Neutrophil (primary cell): Measurements from ENCODE around the gene UNC79.

Experiments used
- H3K27ac ChIP-seq: fragments of 200-600 bp; sonication (generic); 2 replicates; pipeline ENCODE4 v1.5.1; 2016; ENCODE audit warnings: mild to moderate bottlenecking, moderate library complexity
- H3K27me3 ChIP-seq: fragments of 200-600 bp; sonication (generic); 2 replicates; pipeline ENCODE4 v1.6.0; 2016; ENCODE audit warnings: mild to moderate bottlenecking
- H3K36me3 ChIP-seq: fragments of 200-600 bp; sonication (generic); 2 replicates; pipeline ENCODE4 v1.5.1; 2017
- H3K4me1 ChIP-seq, 2 experiments: fragments of 200-600 bp in 1 of 2; sonication (generic) in 1 of 2; 1 replicate in 1 of 2; 2 replicates in 1 of 2; pipeline versions ENCODE4 v1.5.1 to v1.6.1; 2013 to 2016; ENCODE audit warnings: low read depth in 1 of 2, low read length in 1 of 2, mild to moderate bottlenecking in 1 of 2, moderate library complexity in 1 of 2; ENCODE audit not compliant: control insufficient read depth in 1 of 2, insufficient read depth in 1 of 2
- H3K4me3 ChIP-seq, 2 experiments: fragments of 200-600 bp in 1 of 2; sonication (generic) in 1 of 2; 1 replicate in 1 of 2; 2 replicates in 1 of 2; pipeline ENCODE4 v1.5.1; 2013 to 2016; ENCODE audit warnings: low read depth in 1 of 2, low read length in 1 of 2, mild to moderate bottlenecking in 1 of 2, moderate library complexity in 1 of 2
- H3K9me3 ChIP-seq: fragments of 200-600 bp; sonication (generic); 2 replicates; pipeline ENCODE4 v1.5.1; 2016
- TF ChIP-seq, protein P1 (sequence below): fragments of 200-600 bp; sonication (generic); IDR thresholded peaks from 2 replicates; pipeline ENCODE4 v1.5.1; 2016; ENCODE audit warnings: antibody characterized with exemption

UNC79 gene

DNA sequence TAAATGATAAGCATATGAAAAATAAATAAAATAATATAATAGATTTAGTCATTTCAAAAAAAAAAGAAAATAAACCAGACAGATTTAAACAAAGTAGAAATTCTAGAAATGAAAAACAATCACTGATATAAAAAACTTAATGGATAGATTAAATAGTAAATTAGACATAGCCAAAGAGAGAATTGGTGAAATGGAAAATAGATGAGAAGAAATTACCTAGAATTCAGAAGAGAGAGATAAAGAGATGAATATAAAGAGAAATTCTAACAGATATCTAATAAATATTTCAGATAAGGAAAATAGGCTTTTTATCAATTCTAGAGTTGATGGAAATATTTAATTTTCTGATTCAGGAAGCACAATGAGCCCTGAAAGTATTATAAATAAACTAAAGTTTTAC is 234.4 kb downstream of the UNC79 start:
- H3K4me3 ChIP-seq, result no peak overlapping the region
- no peaks in the 10 kb centered on the region for H3K27me3 ChIP-seq
- H3K9me3 ChIP-seq, result peaks cover 5% of the 10 kb centered on the region
- H3K4me1 ChIP-seq, result no peaks in the 10 kb centered on the region
- no peaks in the 10 kb centered on the region for H3K36me3 ChIP-seq
- TF ChIP-seq, protein P1, sequence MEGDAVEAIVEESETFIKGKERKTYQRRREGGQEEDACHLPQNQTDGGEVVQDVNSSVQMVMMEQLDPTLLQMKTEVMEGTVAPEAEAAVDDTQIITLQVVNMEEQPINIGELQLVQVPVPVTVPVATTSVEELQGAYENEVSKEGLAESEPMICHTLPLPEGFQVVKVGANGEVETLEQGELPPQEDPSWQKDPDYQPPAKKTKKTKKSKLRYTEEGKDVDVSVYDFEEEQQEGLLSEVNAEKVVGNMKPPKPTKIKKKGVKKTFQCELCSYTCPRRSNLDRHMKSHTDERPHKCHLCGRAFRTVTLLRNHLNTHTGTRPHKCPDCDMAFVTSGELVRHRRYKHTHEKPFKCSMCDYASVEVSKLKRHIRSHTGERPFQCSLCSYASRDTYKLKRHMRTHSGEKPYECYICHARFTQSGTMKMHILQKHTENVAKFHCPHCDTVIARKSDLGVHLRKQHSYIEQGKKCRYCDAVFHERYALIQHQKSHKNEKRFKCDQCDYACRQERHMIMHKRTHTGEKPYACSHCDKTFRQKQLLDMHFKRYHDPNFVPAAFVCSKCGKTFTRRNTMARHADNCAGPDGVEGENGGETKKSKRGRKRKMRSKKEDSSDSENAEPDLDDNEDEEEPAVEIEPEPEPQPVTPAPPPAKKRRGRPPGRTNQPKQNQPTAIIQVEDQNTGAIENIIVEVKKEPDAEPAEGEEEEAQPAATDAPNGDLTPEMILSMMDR, result no peak
- H3K27ac ChIP-seq, result no peak overlapping the region

DNA sequence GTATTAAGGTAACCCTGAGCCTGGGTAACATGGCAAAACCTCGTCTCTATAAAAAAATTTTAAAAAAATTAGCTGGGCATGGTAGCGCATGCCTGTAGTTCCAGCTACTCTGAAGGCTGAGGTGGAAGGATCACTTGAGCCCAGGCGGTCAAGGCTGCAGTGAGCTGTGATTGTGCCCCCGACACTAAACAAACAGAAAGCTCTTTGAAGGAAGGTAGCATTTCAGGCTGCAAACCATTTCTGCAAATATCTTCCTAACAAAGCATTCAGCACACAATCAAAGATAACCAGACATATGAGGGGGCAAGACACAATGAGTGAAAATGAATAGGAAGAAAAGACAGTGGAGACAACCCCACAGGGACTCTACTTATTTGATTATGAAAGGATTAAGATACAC is 238.9 kb downstream of the UNC79 start:
- Histone ChIP-seq H3K27me3 (no peaks in the 10 kb centered on the region), H3K27ac (no peak overlapping the region), H3K36me3 (no peaks in the 10 kb centered on the region), H3K9me3 (peaks cover 2% of the 10 kb centered on the region), H3K4me1 (no peaks in the 10 kb centered on the region), H3K4me3 (no peak overlapping the region)
- TF ChIP-seq, protein P1, result no peak

GRCh38 chr14:93674343-93674742 is 243.6 kb downstream of the UNC79 start:
- Histone ChIP-seq H3K27me3 (no peaks in the 10 kb centered on the region), H3K27ac (no peak overlapping the region), H3K36me3 (no peaks in the 10 kb centered on the region), H3K4me3 (no peak overlapping the region), H3K9me3 (no peaks in the 10 kb centered on the region), H3K4me1 (no peaks in the 10 kb centered on the region)
- TF ChIP-seq, protein P1, result no peak

GRCh38 chr14:93675651-93676050 is 244.9 kb downstream of the UNC79 start:
- H3K9me3 ChIP-seq, result no peaks in the 10 kb centered on the region
- H3K36me3 ChIP-seq, result no peaks in the 10 kb centered on the region
- TF ChIP-seq, protein P1, result no peak
- no peak overlapping the region for H3K27ac ChIP-seq
- H3K4me1 ChIP-seq, result no peaks in the 10 kb centered on the region
- H3K27me3 ChIP-seq, result no peaks in the 10 kb centered on the region
- no peak overlapping the region for H3K4me3 ChIP-seq

DNA sequence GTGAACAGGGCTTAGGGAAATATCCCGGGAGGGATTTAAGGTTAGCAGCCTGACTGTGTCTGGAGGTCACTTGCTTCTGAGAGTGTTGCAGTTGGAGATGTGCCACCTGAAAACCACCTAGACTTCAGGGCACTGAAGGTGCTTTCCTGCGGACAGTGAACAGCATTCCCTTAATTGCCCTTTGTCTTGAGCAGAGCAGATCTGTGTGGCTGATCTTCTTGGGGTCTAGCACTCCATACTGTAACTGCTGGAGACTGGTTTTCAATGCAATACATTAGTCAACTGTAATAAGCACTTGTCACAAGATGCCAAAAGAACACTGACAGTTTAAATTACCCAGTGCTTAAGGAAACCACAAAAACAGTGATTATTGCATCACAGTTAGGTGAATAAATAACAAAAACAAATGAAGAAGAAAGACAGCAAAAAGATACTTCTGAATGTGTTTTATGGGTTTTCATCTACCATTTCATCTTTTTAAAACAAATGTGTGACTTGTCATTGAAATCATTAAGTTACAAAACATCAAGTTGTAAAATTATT is 245.7 kb downstream of the UNC79 start:
- Histone ChIP-seq H3K27me3 (no peaks in the 10 kb centered on the region), H3K9me3 (no peaks in the 10 kb centered on the region), H3K4me1 (no peaks in the 10 kb centered on the region), H3K4me3 (no peak overlapping the region), H3K27ac (no peak overlapping the region), H3K36me3 (no peaks in the 10 kb centered on the region)
- TF ChIP-seq, protein P1, result no peak

DNA sequence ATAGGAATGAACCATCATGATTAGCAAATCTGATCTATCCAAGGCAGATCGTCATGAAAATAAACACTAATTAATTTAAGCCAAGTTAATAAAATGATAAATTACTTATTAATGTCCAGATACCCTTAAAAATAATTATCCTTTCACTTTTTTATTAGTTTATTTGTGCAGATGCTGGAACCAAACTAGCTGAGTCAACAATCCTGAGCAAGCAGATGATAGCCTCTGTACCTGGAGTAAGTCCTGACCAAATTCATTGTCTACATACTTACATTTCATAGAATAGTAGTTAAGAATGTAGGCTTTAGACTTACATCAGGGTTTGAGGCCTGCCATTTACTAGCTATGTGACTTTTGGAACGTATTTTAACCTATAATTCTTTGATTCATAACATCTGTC is 251.7 kb downstream of the UNC79 start:
- H3K27me3 ChIP-seq, result peaks cover 27% of the 10 kb centered on the region
- H3K36me3 ChIP-seq, result no peaks in the 10 kb centered on the region
- TF ChIP-seq, protein P1, result no peak
- H3K4me1 ChIP-seq, result no peaks in the 10 kb centered on the region
- H3K9me3 ChIP-seq, result no peaks in the 10 kb centered on the region
- H3K4me3 ChIP-seq, result no peak overlapping the region
- H3K27ac ChIP-seq, result no peak overlapping the region
